Measurements from ENCODE around the gene PLXNC1.

- TF ChIP-seq GATA2 (IDR thresholded peaks at IDR 0.05; ENCODE audit: low read depth, low read length) (no peak), GATA3 (IDR thresholded peaks at IDR 0.05; ENCODE audit: low read depth, low read length) (no peak)
Observed at GRCh38 chr12:94126067-94126466, 22.3 kb upstream of the PLXNC1 start.
